ENCODE measurements around the gene NANS.
"Not testable (repeated sequence)": the region's sequence is repeated elsewhere in the genome, so short reads cannot be mapped to it uniquely, and the experiment has no call there.

NANS gene

GRCh38 chr9:98080326-98080725, 23.8 kb downstream of the NANS start:
- DNase-seq: no peak

- DNase-seq: no peak
These were observed 24.2 kb downstream of the NANS start for GRCh38 chr9:98080780-98081179.

DNA sequence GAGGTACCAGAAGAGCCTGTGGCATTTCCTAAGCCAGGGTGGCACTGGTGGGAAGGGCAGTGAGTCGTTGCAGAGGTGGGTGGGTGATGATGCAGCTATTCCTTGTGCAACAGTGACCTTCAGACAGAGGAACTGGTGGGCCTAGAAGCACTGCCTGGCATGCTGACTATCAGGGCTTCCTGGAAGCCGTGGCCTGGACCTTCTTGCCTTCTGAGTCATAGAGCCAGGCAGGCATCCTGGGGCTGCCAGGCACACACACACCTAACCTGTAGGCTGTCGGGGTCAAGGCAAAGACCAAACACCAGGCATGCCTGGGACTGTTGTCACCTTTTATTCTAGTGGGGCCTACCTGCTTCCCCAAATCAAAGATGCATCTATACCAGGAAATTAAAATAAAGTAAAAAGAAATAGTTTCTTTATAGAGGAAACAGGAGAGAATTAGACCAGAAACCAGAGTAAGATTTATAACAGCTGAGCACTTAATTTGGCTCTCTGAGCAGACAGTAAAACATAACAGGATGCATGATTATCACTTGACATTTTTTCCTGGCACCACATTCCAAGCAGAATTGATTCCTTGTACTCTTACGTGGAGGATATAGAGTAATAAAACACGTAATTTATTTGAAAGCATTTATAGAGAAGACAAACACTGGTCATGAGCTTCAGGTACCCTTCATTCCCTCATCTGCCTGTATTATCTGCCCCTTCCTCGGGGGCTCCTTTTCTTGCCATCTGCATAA, 25.1 kb downstream of the NANS start:
- no peak for DNase-seq

DNA sequence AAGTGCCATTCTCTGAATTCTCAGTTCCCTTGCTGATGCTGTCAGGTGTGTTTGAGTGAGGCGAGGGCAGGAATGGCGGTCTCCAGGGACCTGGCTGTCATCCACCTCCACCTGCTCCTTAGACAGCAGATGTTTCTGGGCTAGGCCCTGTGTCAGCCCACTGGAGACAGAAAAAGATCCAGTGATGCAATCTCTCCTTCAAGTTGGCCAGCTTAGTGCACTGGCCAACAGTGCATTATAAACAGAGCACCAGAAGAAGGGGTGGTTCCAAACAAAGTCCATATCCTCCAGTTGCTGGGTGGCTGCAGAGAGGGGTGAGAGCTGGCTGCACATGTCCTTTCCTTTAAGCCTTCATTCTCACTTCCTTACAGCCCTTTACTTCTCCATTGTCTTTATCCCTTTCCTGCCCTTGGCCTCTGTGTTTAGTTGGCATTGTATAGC, 26.5 kb downstream of the NANS start:
- DNase-seq: no peak

- no peak for DNase-seq
These were observed 27.1 kb downstream of the NANS start for GRCh38 chr9:98083566-98084183.

DNA sequence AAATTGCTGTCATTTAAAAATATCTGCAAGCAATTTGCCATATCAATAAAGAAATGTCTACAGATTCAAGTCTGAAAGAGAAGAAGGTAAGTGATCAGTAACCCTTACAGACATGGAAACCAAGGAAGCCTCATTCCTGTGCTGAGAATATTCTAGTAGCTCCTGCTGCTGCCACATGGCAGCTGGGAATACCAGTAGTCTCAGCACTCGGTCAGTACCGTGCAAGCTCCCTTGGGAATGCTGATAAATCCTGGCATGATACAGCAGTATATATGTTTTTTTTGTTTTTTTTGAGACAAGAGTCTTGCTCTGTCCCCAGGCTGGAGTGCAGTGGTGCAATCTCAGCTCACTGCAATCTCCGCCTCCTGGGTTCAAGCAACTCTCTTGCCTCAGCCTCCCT, 27.9 kb downstream of the NANS start:
- DNase-seq: no peak

DNA sequence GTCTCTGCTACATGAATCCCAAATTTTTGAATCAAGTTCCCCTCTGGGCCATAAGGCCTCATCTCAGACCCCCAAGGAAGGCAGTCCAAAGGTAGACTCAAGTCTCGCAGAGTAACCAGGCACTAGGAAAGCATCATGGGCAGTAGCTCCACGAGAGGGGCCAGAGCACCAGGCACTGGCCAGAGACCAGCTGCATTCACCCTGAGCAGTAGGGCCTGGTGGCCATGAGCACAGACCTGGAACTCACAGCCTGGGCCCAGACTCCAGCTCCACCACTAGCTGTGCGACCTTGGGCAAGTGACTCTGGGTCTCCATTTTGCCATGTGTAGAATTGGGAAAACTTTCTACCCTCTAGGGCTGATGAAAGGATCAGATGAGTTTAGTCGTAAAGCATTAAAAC, 28.5 kb downstream of the NANS start:
- DNase-seq: no peak

- no peak for DNase-seq
These were observed 29.4 kb downstream of the NANS start for GRCh38 chr9:98085944-98086343.

DNA sequence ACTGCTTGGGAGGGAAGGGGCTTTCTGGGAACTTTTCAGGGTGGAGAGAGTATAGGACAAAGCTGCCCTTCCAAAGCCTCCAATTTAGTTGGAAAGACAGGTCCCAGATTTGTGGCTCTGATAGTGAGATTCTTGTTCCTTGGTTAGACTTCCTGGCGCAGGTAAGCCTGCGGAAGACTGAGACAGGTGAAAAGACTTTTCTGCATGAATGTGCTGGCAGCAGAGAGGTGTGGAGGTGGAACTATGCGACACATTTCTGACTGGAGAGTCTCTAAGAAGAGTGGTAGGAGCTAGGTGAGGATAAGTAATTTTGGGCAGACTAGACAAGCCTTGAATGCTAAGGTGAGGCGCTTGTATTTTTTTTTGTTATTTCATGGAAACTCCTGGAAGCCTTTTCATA, 29.9 kb downstream of the NANS start:
- no peak for DNase-seq

- DNase-seq: peak; percentile 18
These were observed 31.2 kb downstream of the NANS start for GRCh38 chr9:98087420-98088354.

- not testable (repeated sequence) for DNase-seq
These were observed 34.1 kb downstream of the NANS start for GRCh38 chr9:98090674-98091073.

DNA sequence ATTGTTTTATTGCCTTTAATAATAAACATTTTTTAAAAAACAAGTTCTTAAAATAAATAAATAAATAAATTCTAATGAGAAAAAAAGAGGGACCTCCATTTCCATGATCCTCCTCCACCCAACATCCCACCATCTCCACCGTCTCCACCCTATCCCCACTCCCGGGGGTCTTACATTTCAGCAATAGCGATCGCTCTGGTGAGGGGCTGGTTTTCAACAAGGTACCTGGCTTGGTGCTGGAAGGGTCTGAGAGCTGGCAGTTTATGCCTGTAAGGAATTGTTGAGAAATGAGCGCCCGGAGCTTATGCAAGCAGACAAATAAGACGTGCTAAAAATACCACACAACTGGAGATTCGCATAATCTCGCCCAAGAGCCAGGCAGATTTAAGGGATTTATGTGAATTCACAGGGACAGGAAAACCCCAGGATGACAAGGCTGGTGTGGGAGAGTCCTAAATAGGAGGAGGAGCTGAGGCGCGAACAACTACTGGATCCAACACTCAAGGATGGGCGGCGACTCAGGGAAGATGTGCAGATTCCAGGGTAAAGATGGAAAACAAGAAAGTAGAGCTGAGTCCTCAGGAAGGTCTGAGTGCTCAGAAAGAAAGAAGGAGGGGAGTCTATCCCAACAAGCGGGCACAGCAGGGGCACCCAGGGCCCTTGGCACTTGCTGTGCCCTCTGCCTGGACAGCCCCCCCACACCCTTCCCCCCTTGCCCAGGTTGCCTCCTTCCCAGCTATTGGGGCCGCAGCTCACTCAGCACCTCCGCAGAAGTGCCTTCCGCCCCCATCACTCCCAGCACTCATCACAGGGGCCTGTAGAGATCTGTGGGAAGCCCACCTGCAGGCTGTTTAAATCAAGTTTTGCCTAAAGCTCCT, 35.4 kb downstream of the NANS start:
- no peak for DNase-seq

GRCh38 chr9:98092613-98092931, 36.0 kb downstream of the NANS start:
- DNase-seq: no peak

GRCh38 chr9:98094316-98094715, 37.8 kb downstream of the NANS start:
- no peak for DNase-seq

DNA sequence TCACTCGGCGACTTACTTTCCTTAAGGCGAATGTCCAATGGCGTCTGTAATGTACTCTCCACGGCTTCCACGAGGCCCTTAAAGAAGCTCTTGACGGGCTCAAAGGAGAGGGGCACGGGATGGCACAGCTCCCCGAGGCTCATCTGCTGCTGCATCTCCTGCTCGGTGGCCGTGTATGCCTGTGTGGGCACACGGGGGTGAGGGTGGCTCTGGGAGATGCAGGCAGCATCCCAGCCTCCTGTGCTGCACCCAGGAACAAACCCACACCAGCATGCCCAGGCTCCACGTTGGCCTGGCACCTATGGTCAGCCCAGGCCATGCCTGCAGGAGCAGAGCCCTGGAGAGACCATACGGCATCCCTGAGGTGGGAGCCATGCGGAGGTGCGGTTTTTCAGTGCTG, 38.3 kb downstream of the NANS start:
- no peak for DNase-seq

- no peak for DNase-seq
These were observed 38.9 kb downstream of the NANS start for GRCh38 chr9:98095401-98095800.

- no peak for DNase-seq
These were observed 39.6 kb downstream of the NANS start for GRCh38 chr9:98096091-98096490.

DNA sequence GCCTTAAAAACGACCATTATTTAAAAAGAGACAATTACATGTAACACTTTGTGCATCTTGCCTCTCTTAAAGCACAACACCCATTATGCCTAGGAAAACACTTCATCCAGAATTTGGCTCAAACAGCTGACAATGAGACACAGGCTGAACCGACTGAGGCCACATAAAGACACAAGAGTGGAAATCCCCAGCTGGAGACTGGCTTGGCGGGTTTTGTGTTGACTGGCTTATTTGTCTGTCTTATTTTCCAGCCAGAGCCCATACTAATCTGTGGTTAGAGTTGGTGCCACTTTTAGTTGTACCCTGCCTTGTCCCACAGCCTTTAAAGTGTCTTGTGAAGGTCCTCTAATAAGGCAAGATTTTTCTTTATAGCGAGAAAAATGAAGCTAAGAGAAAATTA, 41.3 kb downstream of the NANS start:
- no peak for DNase-seq

GRCh38 chr9:98099346-98099745, 42.8 kb downstream of the NANS start:
- no peak for DNase-seq

- no peak for DNase-seq
These were observed 43.4 kb downstream of the NANS start for GRCh38 chr9:98099898-98100297.

- no peak for DNase-seq
These were observed 43.9 kb downstream of the NANS start for GRCh38 chr9:98100456-98100855.

- DNase-seq: no peak
These were observed 44.9 kb downstream of the NANS start for GRCh38 chr9:98101416-98101815.

DNA sequence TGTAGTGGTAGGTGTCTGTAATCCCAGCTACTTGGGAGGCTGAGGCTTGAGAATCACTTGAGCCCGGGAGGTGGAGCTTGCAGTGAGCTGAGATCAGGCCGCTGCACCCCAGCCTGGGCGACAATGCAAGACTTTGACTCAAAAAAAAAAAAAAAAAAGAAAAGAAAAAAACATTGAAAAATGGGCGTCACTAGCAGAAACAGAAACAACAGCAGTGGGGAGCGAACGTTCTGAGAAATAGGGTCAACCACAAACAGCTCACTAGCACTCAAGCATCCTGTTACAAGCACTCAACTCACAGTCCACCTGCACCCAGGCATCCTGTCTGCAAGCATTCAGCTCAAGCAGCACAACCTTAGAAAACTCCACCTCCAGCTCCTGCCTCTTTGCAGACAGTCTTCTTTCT, 45.3 kb downstream of the NANS start:
- no peak for DNase-seq

Measured in NCI-H526 treated with DMSO at 0.1 percent for 48 hours (cell line).